Mesothelial cell of epicardium (in vitro differentiated cells): ENCODE data around the gene SLC2A14. TPM values are rescaled to one million over a fixed set of nuclear protein-coding genes. Genes with fewer than 3 reads are reported as not detected.
"Not testable (repeated sequence)": the region's sequence is repeated elsewhere in the genome, so short reads cannot be mapped to it uniquely, and the experiment has no call there.

ENCODE experiments used
- DNase-seq, 2 experiments: peaks; one replicate each; pipeline ENCODE4 v3.0.0; 2021; ENCODE audit warnings: low spot score in 2 of 2; ENCODE audit not compliant: unreplicated experiment in 2 of 2
- H3K27ac Mint-ChIP-seq: 2 replicates; pipeline ENCODE4 v1.8.0; 2021; ENCODE audit warnings: mixed read lengths
- H3K27me3 Mint-ChIP-seq: 2 replicates; pipeline ENCODE4 v1.8.0; 2021; ENCODE audit warnings: low read depth, mixed read lengths
- H3K36me3 Mint-ChIP-seq: 2 replicates; pipeline ENCODE4 v1.8.0; 2021; ENCODE audit warnings: mixed read lengths
- H3K4me1 Mint-ChIP-seq: 2 replicates; pipeline ENCODE4 v1.8.0; 2021; ENCODE audit warnings: mixed read lengths
- H3K4me3 Mint-ChIP-seq: 2 replicates; pipeline ENCODE4 v1.8.0; 2021; ENCODE audit warnings: mild to moderate bottlenecking, moderate library complexity, mixed read lengths
- H3K9me3 Mint-ChIP-seq: 2 replicates; pipeline ENCODE4 v1.8.0; 2021; ENCODE audit warnings: mixed read lengths
- total RNA-seq: library from RNA; stranded (reverse); gene quantifications from 3 replicates; pipeline ENCODE4 v1.2.1, GENCODE V29; 2021
- TF ChIP-seq, protein P1 (sequence below): fragments of 200-600 bp; sonication (generic); IDR thresholded peaks from one replicate; pipeline ENCODE4 v1.5.0; 2021; ENCODE audit warnings: antibody characterized with exemption; ENCODE audit not compliant: unreplicated experiment

Gene SLC2A14
- 4.7 to 5.1 TPM (median 4.9 TPM) in 3 replicates for total RNA-seq

DNA sequence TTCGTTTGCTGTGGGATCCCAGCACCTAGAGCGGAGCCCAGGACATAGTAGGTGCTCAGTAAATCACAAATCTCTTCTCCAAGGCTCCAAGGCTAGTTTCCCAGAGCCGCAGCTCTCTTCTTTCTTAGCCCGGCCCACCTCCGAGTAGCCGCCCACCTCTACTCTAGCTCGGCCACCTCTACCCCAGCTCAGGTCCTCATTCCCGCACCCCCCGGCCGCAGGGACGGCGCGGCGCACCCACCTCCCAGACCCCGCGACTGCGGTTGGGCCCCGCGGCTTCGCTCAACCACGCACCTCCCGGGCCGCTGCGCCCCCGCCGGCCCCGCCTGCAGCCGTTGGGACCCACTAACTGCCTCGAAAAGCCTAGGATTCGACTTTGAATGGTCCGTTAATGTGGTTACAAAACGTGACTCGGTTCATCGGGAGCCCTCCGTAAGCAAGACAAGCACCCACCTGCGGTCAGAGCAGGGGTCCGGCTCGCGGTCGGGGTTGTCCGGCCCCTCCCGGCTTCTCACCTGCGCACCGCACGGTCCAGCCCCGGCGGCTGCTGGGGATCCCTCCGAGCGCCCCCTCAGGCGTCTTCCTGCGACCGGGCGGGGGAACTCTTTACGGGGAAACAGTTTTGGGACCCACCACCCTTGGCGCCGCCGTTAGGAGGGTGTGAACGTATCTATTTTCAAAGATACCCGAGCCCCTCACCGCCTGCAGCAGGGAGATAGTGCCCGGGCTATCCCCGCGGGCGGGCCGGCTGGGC, at the start of gene SLC2A14:
TSS of gene SLC2A14 (minus strand) at position 350 of the 754 bp plus-strand sequence. CDS start 3,035 bp downstream, outside the sequence.
- Mint-ChIP-seq H3K27ac (no peak within 1 kb of the TSS), H3K36me3 (no peaks in the 10 kb centered on the region), H3K4me3 (no peak within 1 kb of the TSS), H3K27me3 (no peaks in the 10 kb centered on the region), H3K9me3 (no peaks in the 10 kb centered on the region), H3K4me1 (no peaks in the 10 kb centered on the region)
- TF ChIP-seq, protein P1, sequence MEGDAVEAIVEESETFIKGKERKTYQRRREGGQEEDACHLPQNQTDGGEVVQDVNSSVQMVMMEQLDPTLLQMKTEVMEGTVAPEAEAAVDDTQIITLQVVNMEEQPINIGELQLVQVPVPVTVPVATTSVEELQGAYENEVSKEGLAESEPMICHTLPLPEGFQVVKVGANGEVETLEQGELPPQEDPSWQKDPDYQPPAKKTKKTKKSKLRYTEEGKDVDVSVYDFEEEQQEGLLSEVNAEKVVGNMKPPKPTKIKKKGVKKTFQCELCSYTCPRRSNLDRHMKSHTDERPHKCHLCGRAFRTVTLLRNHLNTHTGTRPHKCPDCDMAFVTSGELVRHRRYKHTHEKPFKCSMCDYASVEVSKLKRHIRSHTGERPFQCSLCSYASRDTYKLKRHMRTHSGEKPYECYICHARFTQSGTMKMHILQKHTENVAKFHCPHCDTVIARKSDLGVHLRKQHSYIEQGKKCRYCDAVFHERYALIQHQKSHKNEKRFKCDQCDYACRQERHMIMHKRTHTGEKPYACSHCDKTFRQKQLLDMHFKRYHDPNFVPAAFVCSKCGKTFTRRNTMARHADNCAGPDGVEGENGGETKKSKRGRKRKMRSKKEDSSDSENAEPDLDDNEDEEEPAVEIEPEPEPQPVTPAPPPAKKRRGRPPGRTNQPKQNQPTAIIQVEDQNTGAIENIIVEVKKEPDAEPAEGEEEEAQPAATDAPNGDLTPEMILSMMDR: no peak
- DNase-seq: no peak

DNA sequence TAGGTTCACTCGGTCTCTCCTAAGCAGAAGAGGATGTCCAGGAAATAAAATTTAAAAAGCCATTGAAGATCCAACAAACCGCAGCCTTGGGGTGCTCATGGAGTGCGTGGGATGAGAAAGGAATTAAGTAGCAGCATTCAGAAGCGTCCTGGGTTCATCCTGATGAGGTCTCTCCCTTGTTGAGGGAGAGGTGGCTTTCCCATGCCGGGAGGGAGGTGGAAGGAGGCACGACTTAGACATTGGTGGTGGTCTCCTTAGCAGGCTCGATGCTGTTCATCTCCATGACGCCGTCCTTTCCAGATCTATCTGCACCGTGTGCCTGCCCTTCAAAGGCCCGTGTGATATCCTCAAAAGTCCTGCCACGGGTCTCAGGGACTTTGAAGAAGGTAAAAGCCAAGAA, 48.5 kb upstream of the SLC2A14 start:
- not testable (repeated sequence) for DNase-seq, H3K9me3 Mint-ChIP-seq, H3K4me3 Mint-ChIP-seq, H3K27me3 Mint-ChIP-seq
- H3K4me1 Mint-ChIP-seq: peaks cover 16% of the 10 kb centered on the region
- H3K27ac Mint-ChIP-seq: peak overlapping the region; percentile 72
- H3K36me3 Mint-ChIP-seq: peaks cover 39% of the 10 kb centered on the region

DNA sequence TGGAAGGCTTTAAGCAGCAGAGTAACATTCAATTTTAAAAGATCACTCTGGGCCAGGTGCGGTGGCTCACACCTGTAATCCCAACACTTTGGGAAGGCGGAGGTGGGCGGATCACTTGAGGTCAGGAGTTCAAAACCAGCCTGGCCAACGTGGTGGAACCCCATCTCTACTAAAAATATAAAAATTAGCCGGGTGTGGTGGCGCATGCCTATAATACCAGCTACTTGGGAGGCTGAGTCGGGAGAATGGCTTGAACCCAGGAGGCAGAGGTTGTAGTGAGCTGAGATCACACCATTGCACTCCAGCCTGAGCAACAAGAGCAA, 45.5 kb upstream of the SLC2A14 start:
- not testable (repeated sequence) for H3K27ac Mint-ChIP-seq, H3K9me3 Mint-ChIP-seq, H3K27me3 Mint-ChIP-seq, DNase-seq, H3K4me3 Mint-ChIP-seq
- peaks cover 29% of the 10 kb centered on the region for H3K36me3 Mint-ChIP-seq
- H3K4me1 Mint-ChIP-seq: peaks cover 14% of the 10 kb centered on the region

DNA sequence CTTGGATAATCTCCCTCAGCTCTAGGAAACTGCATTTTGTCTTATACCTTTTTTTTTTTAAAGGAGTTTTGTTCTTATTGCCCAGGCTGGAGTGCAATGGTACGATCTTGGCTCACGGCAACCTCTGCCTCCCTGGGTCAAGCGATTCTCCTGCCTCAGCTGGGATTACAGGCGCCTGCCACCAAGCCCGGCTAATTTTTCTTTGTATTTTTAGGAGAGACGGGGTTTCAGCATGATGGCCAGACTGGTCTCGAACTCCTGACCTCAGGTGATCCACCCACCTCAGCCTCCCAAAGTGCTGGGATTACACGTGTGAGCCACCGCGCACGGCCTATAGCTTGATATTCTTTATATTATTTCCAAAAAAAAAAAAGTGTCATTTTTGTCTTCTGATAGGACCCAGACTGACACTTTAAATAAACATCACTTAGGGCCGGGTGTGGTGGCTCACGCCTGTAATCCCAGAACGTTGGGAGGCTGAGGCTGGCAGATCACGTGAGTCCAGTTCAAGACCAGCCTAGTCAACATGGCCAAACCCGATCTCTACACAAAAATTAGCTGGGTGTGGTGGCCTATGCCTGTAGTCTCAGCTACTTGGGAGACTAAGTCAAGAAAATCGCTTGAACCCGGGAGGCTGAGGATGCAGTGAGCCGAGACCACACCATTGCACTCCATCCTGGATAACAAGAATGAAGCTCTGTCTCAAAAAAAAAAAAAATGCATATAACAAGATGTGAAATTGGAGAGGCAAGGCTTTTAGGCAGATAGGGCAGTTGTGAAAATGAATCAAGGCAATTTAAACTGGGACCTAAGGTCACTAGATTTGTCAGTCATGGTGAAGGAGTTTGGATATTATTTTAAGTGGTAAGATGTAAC, 44.9 kb upstream of the SLC2A14 start:
- H3K9me3 Mint-ChIP-seq: no peaks in the 10 kb centered on the region
- no peak for DNase-seq
- H3K36me3 Mint-ChIP-seq: peaks cover 27% of the 10 kb centered on the region
- TF ChIP-seq, protein P1: no peak
- H3K4me3 Mint-ChIP-seq: no peak overlapping the region
- peak overlapping the region; percentile 7 for H3K27ac Mint-ChIP-seq
- H3K4me1 Mint-ChIP-seq: peaks cover 18% of the 10 kb centered on the region
- H3K27me3 Mint-ChIP-seq: no peaks in the 10 kb centered on the region

DNA sequence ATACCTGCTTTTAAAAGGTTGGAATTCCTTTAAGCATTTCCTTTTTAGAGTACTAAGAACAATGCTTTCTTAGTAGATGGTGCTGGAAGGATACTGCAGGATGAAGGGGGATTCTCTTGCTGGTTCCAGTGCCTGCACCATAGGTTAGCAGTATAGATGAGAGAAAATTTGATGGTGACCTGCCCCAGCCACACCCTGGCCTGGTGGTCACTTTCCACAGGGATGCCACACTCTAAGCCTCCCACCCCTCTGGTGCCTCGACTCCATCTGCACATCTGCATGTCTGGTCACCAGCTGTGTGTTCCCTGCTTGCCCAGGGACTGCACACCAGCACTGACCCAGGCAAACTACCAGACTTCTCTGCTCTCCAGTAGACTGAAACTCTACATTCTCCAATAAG, 44.2 kb upstream of the SLC2A14 start:
- H3K4me1 Mint-ChIP-seq: peaks cover 18% of the 10 kb centered on the region
- DNase-seq: no peak
- H3K27me3 Mint-ChIP-seq: no peaks in the 10 kb centered on the region
- H3K36me3 Mint-ChIP-seq: peaks cover 24% of the 10 kb centered on the region
- no peaks in the 10 kb centered on the region for H3K9me3 Mint-ChIP-seq
- H3K4me3 Mint-ChIP-seq: no peak overlapping the region
- TF ChIP-seq, protein P1: no peak
- no peak overlapping the region for H3K27ac Mint-ChIP-seq

DNA sequence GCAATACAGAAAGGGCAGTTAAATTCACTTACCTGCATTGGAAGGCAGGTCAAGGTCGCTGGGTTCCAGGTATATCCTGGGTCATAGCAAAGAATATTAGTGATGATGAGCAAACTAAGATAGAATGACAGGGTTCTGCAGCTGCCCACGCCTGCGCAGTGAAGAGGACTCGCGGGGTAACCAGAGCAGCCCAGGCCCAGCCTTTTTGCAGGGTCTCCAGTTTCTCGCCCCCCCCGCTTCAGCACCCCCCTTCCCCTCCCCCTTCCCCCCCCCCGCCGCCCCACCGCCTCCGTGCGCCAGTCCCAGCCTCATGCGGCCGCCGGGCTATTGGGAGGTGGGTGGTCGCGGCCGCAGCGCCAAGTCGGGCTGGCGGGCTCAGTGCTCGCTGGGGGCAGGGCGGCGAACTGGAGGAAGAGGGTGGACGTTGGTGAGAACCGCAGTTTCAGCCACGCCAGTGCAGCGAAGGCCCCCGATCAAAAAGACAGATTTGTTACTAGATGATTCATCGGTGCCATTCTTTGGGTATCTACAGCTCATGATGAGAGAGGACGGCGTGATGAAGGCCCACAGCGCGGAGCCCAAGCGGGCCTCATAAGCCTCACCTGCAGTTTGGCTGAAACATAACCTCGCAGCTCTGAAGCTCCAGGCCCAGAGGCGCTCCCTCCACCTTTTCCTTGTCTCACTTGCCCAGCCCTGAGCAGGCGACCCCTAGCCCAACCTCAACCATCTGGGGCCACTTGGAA, 43.1 kb upstream of the SLC2A14 start:
- TF ChIP-seq, protein P1: no peak
- Mint-ChIP-seq H3K9me3 (no peaks in the 10 kb centered on the region), H3K4me3 (no peak overlapping the region), H3K27ac (no peak overlapping the region), H3K36me3 (peaks cover 16% of the 10 kb centered on the region), H3K27me3 (no peaks in the 10 kb centered on the region), H3K4me1 (peaks cover 14% of the 10 kb centered on the region)
- no peak for DNase-seq

DNA sequence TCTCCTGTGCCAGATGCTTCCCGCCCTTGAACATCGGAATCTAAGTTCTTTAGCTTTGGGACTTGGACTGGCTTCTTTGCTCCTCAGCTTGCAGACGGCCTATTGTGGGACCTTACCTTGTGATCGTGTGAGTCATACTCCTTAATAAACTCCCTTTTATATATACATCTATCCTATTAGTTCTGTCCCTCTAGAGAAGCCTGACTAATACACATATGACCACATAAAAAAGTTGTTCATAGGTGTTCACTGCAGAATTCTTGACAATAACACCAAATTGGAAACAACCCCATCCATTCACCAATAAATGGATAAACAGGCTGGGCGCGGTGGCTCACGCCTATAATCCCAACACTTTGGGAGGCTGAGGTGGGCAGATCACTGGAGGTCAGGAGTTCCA, 37.4 kb upstream of the SLC2A14 start:
- not testable (repeated sequence) for DNase-seq, H3K27me3 Mint-ChIP-seq, H3K9me3 Mint-ChIP-seq, H3K27ac Mint-ChIP-seq, H3K36me3 Mint-ChIP-seq, H3K4me3 Mint-ChIP-seq
- peaks cover 15% of the 10 kb centered on the region for H3K4me1 Mint-ChIP-seq
